Measurements from ENCODE around the gene LMAN2L. TPM values are rescaled to one million over a fixed set of nuclear protein-coding genes. Genes with fewer than 3 reads are reported as not detected.

LMAN2L gene
- polyA plus RNA-seq (ENCODE audit: insufficient read length in 4 of 4), result 10 to 100 TPM; 48.8 to 52.7 (median 51.4) TPM

- peak in 3 of 4 donors; percentile 86 to 97 (median 92) for DNase-seq (ENCODE audit: low read depth in 4 of 4, low spot score in 2 of 4)
Observed at GRCh38 chr2:96739633-96740428, at the start of gene LMAN2L. Gene LMAN2L (minus strand): TSS chr2:96740064. CDS start chr2:96740040, 24 bp downstream.

GRCh38 chr2:96789245-96789617 is 49.4 kb upstream of the LMAN2L start:
- DNase-seq (ENCODE audit: low read depth in 4 of 4, low spot score in 2 of 4), result no peak

- no peak for DNase-seq (ENCODE audit: low read depth in 4 of 4, low spot score in 2 of 4)
Observed at GRCh38 chr2:96788442-96789244, 48.8 kb upstream of the LMAN2L start.

GRCh38 chr2:96787411-96787810 is 47.5 kb upstream of the LMAN2L start:
- DNase-seq (ENCODE audit: low read depth in 4 of 4, low spot score in 2 of 4), result no peak

- DNase-seq (ENCODE audit: low read depth in 4 of 4, low spot score in 2 of 4), result no peak
Observed at GRCh38 chr2:96783388-96783787, 43.5 kb upstream of the LMAN2L start.

- DNase-seq (ENCODE audit: low read depth in 4 of 4, low spot score in 2 of 4), result no peak
Observed at GRCh38 chr2:96775160-96775559, 35.3 kb upstream of the LMAN2L start.

- no peak for DNase-seq (ENCODE audit: low read depth in 4 of 4, low spot score in 2 of 4)
Observed at GRCh38 chr2:96773922-96774321, 34.1 kb upstream of the LMAN2L start.

- no peak for DNase-seq (ENCODE audit: low read depth in 4 of 4, low spot score in 2 of 4)
Observed at GRCh38 chr2:96772903-96773671, 33.2 kb upstream of the LMAN2L start.

GRCh38 chr2:96771796-96772618 is 32.1 kb upstream of the LMAN2L start:
- DNase-seq (ENCODE audit: low read depth in 4 of 4, low spot score in 2 of 4), result no peak

- no peak for DNase-seq (ENCODE audit: low read depth in 4 of 4, low spot score in 2 of 4)
Observed at GRCh38 chr2:96770442-96771202, 30.8 kb upstream of the LMAN2L start.

GRCh38 chr2:96769814-96770213 is 29.9 kb upstream of the LMAN2L start:
- no peak for DNase-seq (ENCODE audit: low read depth in 4 of 4, low spot score in 2 of 4)

GRCh38 chr2:96768083-96768561 is 28.3 kb upstream of the LMAN2L start:
- DNase-seq (ENCODE audit: low read depth in 4 of 4, low spot score in 2 of 4), result no peak

- DNase-seq (ENCODE audit: low read depth in 4 of 4, low spot score in 2 of 4), result no peak
Observed at GRCh38 chr2:96767135-96767871, 27.4 kb upstream of the LMAN2L start.

GRCh38 chr2:96764253-96764637 is 24.4 kb upstream of the LMAN2L start:
- DNase-seq (ENCODE audit: low read depth in 4 of 4, low spot score in 2 of 4), result no peak

- no peak for DNase-seq (ENCODE audit: low read depth in 4 of 4, low spot score in 2 of 4)
Observed at GRCh38 chr2:96763511-96764252, 23.8 kb upstream of the LMAN2L start.

GRCh38 chr2:96762529-96763311 is 22.9 kb upstream of the LMAN2L start:
- no peak for DNase-seq (ENCODE audit: low read depth in 4 of 4, low spot score in 2 of 4)

Measured in left renal cortex interstitium (tissue), 4 donors.